GM12873 (cell line): Measurements from ENCODE around the gene PLEKHA7.

ENCODE experiments used
- CTCF ChIP-seq: IDR thresholded peaks from 2 replicates; pipeline ENCODE4 v1.5.1; 2012; ENCODE audit warnings: low read depth, mild to moderate bottlenecking, moderate library complexity, low read length, control low read depth; ENCODE audit not compliant: insufficient read depth; ENCODE audit errors: missing control alignments

The PLEKHA7 gene

GRCh38 chr11:17014321-17014832 lies at the start of gene PLEKHA7:
TSS of gene PLEKHA7 (minus strand) at chr11:17014414. CDS start at chr11:17014401, 13 bp downstream.
- no peak for TF ChIP-seq CTCF

GRCh38 chr11:17063171-17064002 lies 49.2 kb upstream of the PLEKHA7 start:
- TF ChIP-seq CTCF = peak; percentile 90

- no peak for TF ChIP-seq CTCF
Observed at GRCh38 chr11:17046690-17047089, 32.5 kb upstream of the PLEKHA7 start.

GRCh38 chr11:17036666-17037658 lies 22.7 kb upstream of the PLEKHA7 start:
- TF ChIP-seq CTCF = peak; percentile 39

- TF ChIP-seq CTCF = no peak
Observed at GRCh38 chr11:17026487-17027082, 12.4 kb upstream of the PLEKHA7 start.

- TF ChIP-seq CTCF = no peak
Observed at GRCh38 chr11:17024924-17025323, 10.7 kb upstream of the PLEKHA7 start.
